K562 (cell line): Measurements from ENCODE around the gene FRMD5. TPM values are rescaled to one million over a fixed set of nuclear protein-coding genes. Genes with fewer than 3 reads are reported as not detected.

Experiments
- CBFA2T3 ChIP-seq: fragments of 450-650 bp; IDR thresholded peaks from 2 replicates; pipeline ENCODE4 v1.6.1; 2017
- ILK ChIP-seq: fragments of 450-650 bp; IDR thresholded peaks from 2 replicates; pipeline ENCODE4 v1.6.1; 2016; ENCODE audit warnings: missing genetic modification characterization, low read depth, mild to moderate bottlenecking, missing compliant biosample characterization, moderate library complexity, borderline replicate concordance
- POLR2AphosphoS2 ChIP-seq: IDR thresholded peaks from 2 replicates; pipeline ENCODE4 v1.6.1; 2012; ENCODE audit warnings: low read length, improper control_type of control experiment
- RBBP5 ChIP-seq: fragments of 200-600 bp; sonication (generic); IDR thresholded peaks from 2 replicates; pipeline ENCODE4 v1.6.1; 2012; ENCODE audit warnings: borderline replicate concordance, mild to moderate bottlenecking, low read length, control low read depth, inconsistent platforms; ENCODE audit not compliant: insufficient read depth, poor library complexity, severe bottlenecking
- RBM39 ChIP-seq: fragments of 200-400 bp; formaldehyde crosslinking; optimal IDR thresholded peaks from 2 replicates; pipeline ENCODE3; 2018; ENCODE audit warnings: low read depth, low read length
- SAFB ChIP-seq: fragments of 200-400 bp; formaldehyde crosslinking; IDR thresholded peaks from 2 replicates; pipeline ENCODE4 v1.6.1; 2017; ENCODE audit warnings: low read depth, low read length, borderline replicate concordance
- TFAM ChIP-seq: fragments of 250-450 bp; sonication (Bioruptor Pico); conservative IDR thresholded peaks from 2 replicates; pipeline ENCODE4 v1.5.0; 2021; ENCODE audit warnings: mild to moderate bottlenecking, moderate library complexity
- polyA plus RNA-seq, 8 experiments: library from polyadenylated mRNA; depleted of rRNA in 4 of 8; stranded (reverse) in 5 of 8; unstranded in 3 of 8; fragments of >200 nt; fragmentation: Nextera tagmentation in 2 of 8; fragmentation: Illumina TruSeq in 1 of 8; extraction: Ambion mirVana in 2 of 8; extraction: Trizol in 1 of 8; gene quantifications; 2 replicates each; pipeline versions ENCODE4 v1.2.1 to v1.2.3, GENCODE V29; 2011 to 2014; ENCODE audit warnings: inconsistent platforms in 1 of 8, missing spikeins in 1 of 8
- total RNA-seq, 7 experiments: library from RNA; depleted of rRNA in 6 of 7; stranded (reverse); fragments of >200 nt in 6 of 7; fragmentation: Illumina TruSeq in 2 of 7; extraction: Trizol in 2 of 7; gene quantifications; 2 replicates each; pipeline versions ENCODE4 v1.2.1 to v1.2.3, GENCODE V29; 2011 to 2021; ENCODE audit warnings: low replicate concordance in 1 of 7
- TF ChIP-seq, protein P1 (sequence below): fragments of 450-650 bp; IDR thresholded peaks from 2 replicates; pipeline ENCODE4 v1.6.1; 2016; ENCODE audit warnings: mild to moderate bottlenecking, moderate library complexity

The FRMD5 gene
- total and polyA plus RNA-seq, 9 of the 15 experiments (the other 6 are each of a cell fraction or from before 2014, with no cell fraction given) = 0.13 to 0.38 TPM; not detected in 7

DNA sequence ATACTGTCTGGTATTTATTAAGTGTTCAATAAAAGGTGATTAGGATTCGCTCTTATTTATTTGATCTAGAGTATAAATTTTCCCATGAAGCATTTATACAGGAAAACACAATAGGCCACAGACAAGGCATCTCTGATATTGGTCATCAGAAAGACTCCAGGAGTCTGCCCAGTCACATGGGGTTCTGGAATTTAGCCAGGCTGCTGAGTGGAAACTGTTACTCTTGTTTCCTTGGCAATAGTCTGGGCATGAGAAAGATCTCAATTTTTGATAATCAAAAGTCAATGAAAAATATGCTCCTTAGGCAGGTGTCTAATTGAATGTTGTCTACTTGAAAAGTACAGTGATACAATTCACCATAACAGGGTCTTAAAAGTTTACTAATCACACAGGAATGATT lies 161.2 kb downstream of the FRMD5 start (continued):
- TF ChIP-seq, protein P1, sequence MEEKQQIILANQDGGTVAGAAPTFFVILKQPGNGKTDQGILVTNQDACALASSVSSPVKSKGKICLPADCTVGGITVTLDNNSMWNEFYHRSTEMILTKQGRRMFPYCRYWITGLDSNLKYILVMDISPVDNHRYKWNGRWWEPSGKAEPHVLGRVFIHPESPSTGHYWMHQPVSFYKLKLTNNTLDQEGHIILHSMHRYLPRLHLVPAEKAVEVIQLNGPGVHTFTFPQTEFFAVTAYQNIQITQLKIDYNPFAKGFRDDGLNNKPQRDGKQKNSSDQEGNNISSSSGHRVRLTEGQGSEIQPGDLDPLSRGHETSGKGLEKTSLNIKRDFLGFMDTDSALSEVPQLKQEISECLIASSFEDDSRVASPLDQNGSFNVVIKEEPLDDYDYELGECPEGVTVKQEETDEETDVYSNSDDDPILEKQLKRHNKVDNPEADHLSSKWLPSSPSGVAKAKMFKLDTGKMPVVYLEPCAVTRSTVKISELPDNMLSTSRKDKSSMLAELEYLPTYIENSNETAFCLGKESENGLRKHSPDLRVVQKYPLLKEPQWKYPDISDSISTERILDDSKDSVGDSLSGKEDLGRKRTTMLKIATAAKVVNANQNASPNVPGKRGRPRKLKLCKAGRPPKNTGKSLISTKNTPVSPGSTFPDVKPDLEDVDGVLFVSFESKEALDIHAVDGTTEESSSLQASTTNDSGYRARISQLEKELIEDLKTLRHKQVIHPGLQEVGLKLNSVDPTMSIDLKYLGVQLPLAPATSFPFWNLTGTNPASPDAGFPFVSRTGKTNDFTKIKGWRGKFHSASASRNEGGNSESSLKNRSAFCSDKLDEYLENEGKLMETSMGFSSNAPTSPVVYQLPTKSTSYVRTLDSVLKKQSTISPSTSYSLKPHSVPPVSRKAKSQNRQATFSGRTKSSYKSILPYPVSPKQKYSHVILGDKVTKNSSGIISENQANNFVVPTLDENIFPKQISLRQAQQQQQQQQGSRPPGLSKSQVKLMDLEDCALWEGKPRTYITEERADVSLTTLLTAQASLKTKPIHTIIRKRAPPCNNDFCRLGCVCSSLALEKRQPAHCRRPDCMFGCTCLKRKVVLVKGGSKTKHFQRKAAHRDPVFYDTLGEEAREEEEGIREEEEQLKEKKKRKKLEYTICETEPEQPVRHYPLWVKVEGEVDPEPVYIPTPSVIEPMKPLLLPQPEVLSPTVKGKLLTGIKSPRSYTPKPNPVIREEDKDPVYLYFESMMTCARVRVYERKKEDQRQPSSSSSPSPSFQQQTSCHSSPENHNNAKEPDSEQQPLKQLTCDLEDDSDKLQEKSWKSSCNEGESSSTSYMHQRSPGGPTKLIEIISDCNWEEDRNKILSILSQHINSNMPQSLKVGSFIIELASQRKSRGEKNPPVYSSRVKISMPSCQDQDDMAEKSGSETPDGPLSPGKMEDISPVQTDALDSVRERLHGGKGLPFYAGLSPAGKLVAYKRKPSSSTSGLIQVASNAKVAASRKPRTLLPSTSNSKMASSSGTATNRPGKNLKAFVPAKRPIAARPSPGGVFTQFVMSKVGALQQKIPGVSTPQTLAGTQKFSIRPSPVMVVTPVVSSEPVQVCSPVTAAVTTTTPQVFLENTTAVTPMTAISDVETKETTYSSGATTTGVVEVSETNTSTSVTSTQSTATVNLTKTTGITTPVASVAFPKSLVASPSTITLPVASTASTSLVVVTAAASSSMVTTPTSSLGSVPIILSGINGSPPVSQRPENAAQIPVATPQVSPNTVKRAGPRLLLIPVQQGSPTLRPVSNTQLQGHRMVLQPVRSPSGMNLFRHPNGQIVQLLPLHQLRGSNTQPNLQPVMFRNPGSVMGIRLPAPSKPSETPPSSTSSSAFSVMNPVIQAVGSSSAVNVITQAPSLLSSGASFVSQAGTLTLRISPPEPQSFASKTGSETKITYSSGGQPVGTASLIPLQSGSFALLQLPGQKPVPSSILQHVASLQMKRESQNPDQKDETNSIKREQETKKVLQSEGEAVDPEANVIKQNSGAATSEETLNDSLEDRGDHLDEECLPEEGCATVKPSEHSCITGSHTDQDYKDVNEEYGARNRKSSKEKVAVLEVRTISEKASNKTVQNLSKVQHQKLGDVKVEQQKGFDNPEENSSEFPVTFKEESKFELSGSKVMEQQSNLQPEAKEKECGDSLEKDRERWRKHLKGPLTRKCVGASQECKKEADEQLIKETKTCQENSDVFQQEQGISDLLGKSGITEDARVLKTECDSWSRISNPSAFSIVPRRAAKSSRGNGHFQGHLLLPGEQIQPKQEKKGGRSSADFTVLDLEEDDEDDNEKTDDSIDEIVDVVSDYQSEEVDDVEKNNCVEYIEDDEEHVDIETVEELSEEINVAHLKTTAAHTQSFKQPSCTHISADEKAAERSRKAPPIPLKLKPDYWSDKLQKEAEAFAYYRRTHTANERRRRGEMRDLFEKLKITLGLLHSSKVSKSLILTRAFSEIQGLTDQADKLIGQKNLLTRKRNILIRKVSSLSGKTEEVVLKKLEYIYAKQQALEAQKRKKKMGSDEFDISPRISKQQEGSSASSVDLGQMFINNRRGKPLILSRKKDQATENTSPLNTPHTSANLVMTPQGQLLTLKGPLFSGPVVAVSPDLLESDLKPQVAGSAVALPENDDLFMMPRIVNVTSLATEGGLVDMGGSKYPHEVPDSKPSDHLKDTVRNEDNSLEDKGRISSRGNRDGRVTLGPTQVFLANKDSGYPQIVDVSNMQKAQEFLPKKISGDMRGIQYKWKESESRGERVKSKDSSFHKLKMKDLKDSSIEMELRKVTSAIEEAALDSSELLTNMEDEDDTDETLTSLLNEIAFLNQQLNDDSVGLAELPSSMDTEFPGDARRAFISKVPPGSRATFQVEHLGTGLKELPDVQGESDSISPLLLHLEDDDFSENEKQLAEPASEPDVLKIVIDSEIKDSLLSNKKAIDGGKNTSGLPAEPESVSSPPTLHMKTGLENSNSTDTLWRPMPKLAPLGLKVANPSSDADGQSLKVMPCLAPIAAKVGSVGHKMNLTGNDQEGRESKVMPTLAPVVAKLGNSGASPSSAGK = no peak
- no peak for TF ChIP-seq RBM39
- TF ChIP-seq POLR2AphosphoS2 = no peak
- no peak for TF ChIP-seq CBFA2T3
- no peak for TF ChIP-seq SAFB
- TF ChIP-seq ILK (tag) = no peak
- TF ChIP-seq RBBP5 = no peak
- TF ChIP-seq TFAM (CRISPR knock-in tag) = no peak
